Hepatocyte (in vitro differentiated cells): ENCODE results near the gene SSR1. TPM values are rescaled to one million over a fixed set of nuclear protein-coding genes. Genes with fewer than 3 reads are reported as not detected.

Experiments
- DNase-seq: peaks from one replicate; pipeline ENCODE4 v3.0.0-alpha.2; 2016; ENCODE audit warnings: low spot score
- H2AFZ ChIP-seq: fragments of 200-600 bp; sonication (generic); 2 replicates; pipeline ENCODE4 v1.6.0; 2016; ENCODE audit warnings: antibody characterized with exemption, mild to moderate bottlenecking
- H3K27ac ChIP-seq: fragments of 200-600 bp; sonication (generic); 2 replicates; pipeline ENCODE4 v1.5.1; 2016; ENCODE audit warnings: mild to moderate bottlenecking
- H3K27me3 ChIP-seq: fragments of 200-600 bp; sonication (generic); 2 replicates; pipeline ENCODE4 v1.6.1; 2016
- H3K36me3 ChIP-seq: fragments of 200-600 bp; sonication (generic); replicated peaks from 2 replicates; pipeline ENCODE4 v1.5.1; 2016; ENCODE audit warnings: low read depth; ENCODE audit not compliant: insufficient read depth
- H3K4me1 ChIP-seq: fragments of 200-600 bp; sonication (generic); 2 replicates; pipeline ENCODE4 v1.5.1; 2016; ENCODE audit warnings: mild to moderate bottlenecking, moderate library complexity; ENCODE audit not compliant: insufficient read depth
- H3K4me2 ChIP-seq: fragments of 200-600 bp; sonication (generic); 2 replicates; pipeline ENCODE4 v1.6.0; 2016
- H3K4me3 ChIP-seq: fragments of 200-600 bp; sonication (generic); 2 replicates; pipeline ENCODE4 v1.5.1; 2016; ENCODE audit warnings: mild to moderate bottlenecking
- H3K79me2 ChIP-seq: fragments of 200-600 bp; sonication (generic); 2 replicates; pipeline ENCODE4 v1.6.0; 2017; ENCODE audit warnings: mild to moderate bottlenecking
- H3K9me2 ChIP-seq: fragments of 200-600 bp; sonication (generic); replicated peaks from 2 replicates; pipeline ENCODE4 v1.6.0; 2017; ENCODE audit warnings: mild to moderate bottlenecking; ENCODE audit not compliant: insufficient read depth
- H3K9me3 ChIP-seq: fragments of 200-600 bp; sonication (generic); 2 replicates; pipeline ENCODE4 v1.5.1; 2016; ENCODE audit warnings: low read depth, mild to moderate bottlenecking
- H4K20me1 ChIP-seq: fragments of 200-600 bp; sonication (generic); 2 replicates; pipeline ENCODE4 v1.6.0; 2016; ENCODE audit warnings: mild to moderate bottlenecking; ENCODE audit not compliant: insufficient read depth, poor library complexity, severe bottlenecking
- EZH2 ChIP-seq: fragments of 200-600 bp; sonication (generic); IDR thresholded peaks from 2 replicates; pipeline ENCODE4 v1.6.1; 2016; ENCODE audit warnings: antibody characterized with exemption, mild to moderate bottlenecking, borderline replicate concordance
- EZH2phosphoT487 ChIP-seq: fragments of 200-600 bp; sonication (generic); IDR thresholded peaks from one replicate; pipeline ENCODE4 v1.6.1; 2018; ENCODE audit warnings: antibody characterized with exemption, mild to moderate bottlenecking, low read depth, moderate library complexity; ENCODE audit not compliant: unreplicated experiment, severe bottlenecking
- WGBS: methylation state at CpG from one replicate; pipeline ENCODE4 v1.1.6; 2016; ENCODE audit warnings: low lambda C conversion rate; ENCODE audit errors: missing lambda C conversion rate; 5-methylcytosine and 5-hydroxymethylcytosine counted together
- polyA plus RNA-seq: library from polyadenylated mRNA; unstranded; fragments of >200 nt; fragmentation: Nextera tagmentation; extraction: Ambion mirVana; gene quantifications from 2 replicates; pipeline ENCODE4 v1.2.1, GENCODE V29; 2016
- total RNA-seq: library from RNA; depleted of rRNA; stranded (reverse); fragments of >200 nt; gene quantifications from 2 replicates; pipeline ENCODE4 v1.2.3, GENCODE V29; 2014
- TF ChIP-seq, protein P1 (sequence below): fragments of 200-600 bp; sonication (generic); IDR thresholded peaks from 2 replicates; pipeline ENCODE4 v1.5.1; 2016; ENCODE audit warnings: antibody characterized with exemption, mild to moderate bottlenecking; ENCODE audit not compliant: poor library complexity

The SSR1 gene
- total and polyA plus RNA-seq, 2 experiments from 2014 or later, result 170 to 195 TPM

- no peak overlapping the region for H2AFZ ChIP-seq
- H3K4me2 ChIP-seq, result no peak overlapping the region
- no peaks in the 10 kb centered on the region for H3K79me2 ChIP-seq
- H3K27ac ChIP-seq, result no peak overlapping the region
- no peak for DNase-seq
- no peaks in the 10 kb centered on the region for H3K4me1 ChIP-seq
- no peaks in the 10 kb centered on the region for H3K9me3 ChIP-seq
- no peaks in the 10 kb centered on the region for H4K20me1 ChIP-seq
- no peaks in the 10 kb centered on the region for H3K36me3 ChIP-seq
- no peak overlapping the region for H3K4me3 ChIP-seq
- no peaks in the 10 kb centered on the region for H3K27me3 ChIP-seq
- WGBS, result 82% methylated on average over 8 of the region's 8 CpGs
- TF ChIP-seq EZH2 (no peak), EZH2phosphoT487 (no peak)
- TF ChIP-seq, protein P1, sequence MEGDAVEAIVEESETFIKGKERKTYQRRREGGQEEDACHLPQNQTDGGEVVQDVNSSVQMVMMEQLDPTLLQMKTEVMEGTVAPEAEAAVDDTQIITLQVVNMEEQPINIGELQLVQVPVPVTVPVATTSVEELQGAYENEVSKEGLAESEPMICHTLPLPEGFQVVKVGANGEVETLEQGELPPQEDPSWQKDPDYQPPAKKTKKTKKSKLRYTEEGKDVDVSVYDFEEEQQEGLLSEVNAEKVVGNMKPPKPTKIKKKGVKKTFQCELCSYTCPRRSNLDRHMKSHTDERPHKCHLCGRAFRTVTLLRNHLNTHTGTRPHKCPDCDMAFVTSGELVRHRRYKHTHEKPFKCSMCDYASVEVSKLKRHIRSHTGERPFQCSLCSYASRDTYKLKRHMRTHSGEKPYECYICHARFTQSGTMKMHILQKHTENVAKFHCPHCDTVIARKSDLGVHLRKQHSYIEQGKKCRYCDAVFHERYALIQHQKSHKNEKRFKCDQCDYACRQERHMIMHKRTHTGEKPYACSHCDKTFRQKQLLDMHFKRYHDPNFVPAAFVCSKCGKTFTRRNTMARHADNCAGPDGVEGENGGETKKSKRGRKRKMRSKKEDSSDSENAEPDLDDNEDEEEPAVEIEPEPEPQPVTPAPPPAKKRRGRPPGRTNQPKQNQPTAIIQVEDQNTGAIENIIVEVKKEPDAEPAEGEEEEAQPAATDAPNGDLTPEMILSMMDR, result no peak
- H3K9me2 ChIP-seq, result no peaks in the 10 kb centered on the region
Observed at GRCh38 chr6:7332090-7332745, 19.2 kb upstream of the SSR1 start.

- no peak overlapping the region for H3K27ac ChIP-seq
- no peak for DNase-seq
- no peaks in the 10 kb centered on the region for H3K9me2 ChIP-seq
- no peaks in the 10 kb centered on the region for H3K4me1 ChIP-seq
- H3K79me2 ChIP-seq, result no peaks in the 10 kb centered on the region
- TF ChIP-seq, protein P1, result no peak
- TF ChIP-seq EZH2 (no peak), EZH2phosphoT487 (no peak)
- no peaks in the 10 kb centered on the region for H3K27me3 ChIP-seq
- H3K36me3 ChIP-seq, result no peaks in the 10 kb centered on the region
- no peaks in the 10 kb centered on the region for H3K9me3 ChIP-seq
- no peaks in the 10 kb centered on the region for H4K20me1 ChIP-seq
- WGBS, result 92% methylated on average over 7 of the region's 7 CpGs
- no peak overlapping the region for H3K4me3 ChIP-seq
- H2AFZ ChIP-seq, result no peak overlapping the region
- no peak overlapping the region for H3K4me2 ChIP-seq
Observed at GRCh38 chr6:7331452-7331851, 18.5 kb upstream of the SSR1 start.

GRCh38 chr6:7328243-7328642 is 15.2 kb upstream of the SSR1 start:
- TF ChIP-seq EZH2 (no peak), EZH2phosphoT487 (no peak)
- TF ChIP-seq, protein P1, result no peak

More at GRCh38 chr6:7328243-7328642, 15.2 kb upstream of the SSR1 start:
- WGBS, result 72% methylated on average over 2 of the region's 2 CpGs
- no peak overlapping the region for H3K4me3 ChIP-seq
- no peak for DNase-seq
- no peaks in the 10 kb centered on the region for H3K79me2 ChIP-seq
- no peaks in the 10 kb centered on the region for H3K9me3 ChIP-seq
- H3K36me3 ChIP-seq, result no peaks in the 10 kb centered on the region
- H3K27me3 ChIP-seq, result no peaks in the 10 kb centered on the region
- H3K4me2 ChIP-seq, result no peak overlapping the region
- no peak overlapping the region for H2AFZ ChIP-seq
- no peaks in the 10 kb centered on the region for H3K9me2 ChIP-seq
- no peaks in the 10 kb centered on the region for H4K20me1 ChIP-seq
- no peak overlapping the region for H3K27ac ChIP-seq
- no peaks in the 10 kb centered on the region for H3K4me1 ChIP-seq
